ENCODE results near the gene HLA-DRB1.

The HLA-DRB1 gene

GRCh38 chr6:32565511-32565910, 24.1 kb downstream of the HLA-DRB1 start:
- TF ChIP-seq, protein P1, sequence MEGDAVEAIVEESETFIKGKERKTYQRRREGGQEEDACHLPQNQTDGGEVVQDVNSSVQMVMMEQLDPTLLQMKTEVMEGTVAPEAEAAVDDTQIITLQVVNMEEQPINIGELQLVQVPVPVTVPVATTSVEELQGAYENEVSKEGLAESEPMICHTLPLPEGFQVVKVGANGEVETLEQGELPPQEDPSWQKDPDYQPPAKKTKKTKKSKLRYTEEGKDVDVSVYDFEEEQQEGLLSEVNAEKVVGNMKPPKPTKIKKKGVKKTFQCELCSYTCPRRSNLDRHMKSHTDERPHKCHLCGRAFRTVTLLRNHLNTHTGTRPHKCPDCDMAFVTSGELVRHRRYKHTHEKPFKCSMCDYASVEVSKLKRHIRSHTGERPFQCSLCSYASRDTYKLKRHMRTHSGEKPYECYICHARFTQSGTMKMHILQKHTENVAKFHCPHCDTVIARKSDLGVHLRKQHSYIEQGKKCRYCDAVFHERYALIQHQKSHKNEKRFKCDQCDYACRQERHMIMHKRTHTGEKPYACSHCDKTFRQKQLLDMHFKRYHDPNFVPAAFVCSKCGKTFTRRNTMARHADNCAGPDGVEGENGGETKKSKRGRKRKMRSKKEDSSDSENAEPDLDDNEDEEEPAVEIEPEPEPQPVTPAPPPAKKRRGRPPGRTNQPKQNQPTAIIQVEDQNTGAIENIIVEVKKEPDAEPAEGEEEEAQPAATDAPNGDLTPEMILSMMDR (IDR thresholded peaks at IDR 0.05) = no peak

- TF ChIP-seq, protein P1 (IDR thresholded peaks at IDR 0.05) = no peak
Observed at GRCh38 chr6:32562940-32563339, 26.7 kb downstream of the HLA-DRB1 start.

- TF ChIP-seq, protein P1 (IDR thresholded peaks at IDR 0.05) = no peak
Observed at GRCh38 chr6:32559747-32560146, 29.9 kb downstream of the HLA-DRB1 start.

GRCh38 chr6:32558426-32559057, 31.1 kb downstream of the HLA-DRB1 start:
- TF ChIP-seq, protein P1 (IDR thresholded peaks at IDR 0.05) = no peak

DNA sequence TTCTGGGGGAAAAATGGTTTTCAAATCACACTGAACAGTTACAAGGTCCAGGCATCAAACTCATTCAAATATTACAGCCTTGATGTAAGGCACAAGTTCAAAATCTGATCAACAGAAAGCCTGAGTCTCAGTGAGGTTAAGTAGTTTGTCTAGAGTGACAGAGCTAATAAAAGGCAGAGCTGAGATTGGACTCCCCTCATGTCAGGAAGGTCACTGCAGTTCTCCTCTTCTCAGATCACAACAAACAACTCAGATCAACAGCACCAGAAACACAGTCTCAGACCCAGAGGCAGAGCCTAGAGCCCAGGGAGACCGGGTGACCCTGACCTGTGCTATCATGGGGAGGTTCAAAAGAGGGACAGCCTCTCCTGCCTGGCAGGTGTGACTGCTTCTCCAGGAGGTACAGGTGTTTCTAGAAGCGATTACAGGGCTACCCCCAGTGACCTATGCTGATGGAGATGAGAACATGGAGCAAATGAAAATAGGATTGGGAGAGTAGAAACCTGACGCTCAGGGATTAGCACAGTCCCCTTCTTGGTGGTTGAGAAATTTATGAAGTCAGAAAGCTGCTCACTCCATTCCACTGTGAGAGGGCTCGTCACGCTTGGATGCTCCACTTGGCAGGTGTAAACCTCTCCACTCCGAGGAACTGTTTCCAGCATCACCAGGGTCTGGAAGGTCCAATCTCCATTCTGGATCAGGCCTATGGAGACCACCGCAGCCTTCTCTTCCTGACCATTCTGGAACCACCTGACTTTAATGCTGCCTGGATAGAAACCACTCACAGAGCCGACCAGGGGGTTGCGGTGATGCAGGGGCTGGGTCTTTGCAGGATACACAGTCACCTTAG, 35.3 kb downstream of the HLA-DRB1 start:
- TF ChIP-seq, protein P1 (IDR thresholded peaks at IDR 0.05) = no peak

GRCh38 chr6:32553037-32553742, 36.5 kb downstream of the HLA-DRB1 start:
- TF ChIP-seq, protein P1 (IDR thresholded peaks at IDR 0.05) = no peak

DNA sequence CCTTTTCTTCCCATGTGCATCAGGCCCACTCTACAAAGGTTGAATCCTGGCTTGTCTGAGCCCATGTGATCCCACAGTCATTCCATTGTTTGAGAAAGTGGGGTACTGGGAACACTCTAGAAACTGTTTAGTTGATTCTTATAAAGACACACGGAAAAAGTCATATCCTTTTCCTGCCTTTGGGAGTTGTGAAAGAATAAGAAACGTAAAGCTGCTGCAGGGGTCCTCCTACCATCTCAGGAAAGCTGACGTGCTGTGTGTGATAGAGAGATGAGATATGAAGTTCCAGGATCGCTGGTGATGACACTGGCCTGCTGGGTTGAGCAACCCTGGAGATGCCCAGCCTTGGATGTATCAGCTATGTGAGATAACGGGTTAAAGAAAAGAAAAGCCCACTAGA, 38.2 kb downstream of the HLA-DRB1 start:
- TF ChIP-seq, protein P1 (IDR thresholded peaks at IDR 0.05) = no peak
